ENCODE data around the gene OLFML1.

OLFML1 gene

DNA sequence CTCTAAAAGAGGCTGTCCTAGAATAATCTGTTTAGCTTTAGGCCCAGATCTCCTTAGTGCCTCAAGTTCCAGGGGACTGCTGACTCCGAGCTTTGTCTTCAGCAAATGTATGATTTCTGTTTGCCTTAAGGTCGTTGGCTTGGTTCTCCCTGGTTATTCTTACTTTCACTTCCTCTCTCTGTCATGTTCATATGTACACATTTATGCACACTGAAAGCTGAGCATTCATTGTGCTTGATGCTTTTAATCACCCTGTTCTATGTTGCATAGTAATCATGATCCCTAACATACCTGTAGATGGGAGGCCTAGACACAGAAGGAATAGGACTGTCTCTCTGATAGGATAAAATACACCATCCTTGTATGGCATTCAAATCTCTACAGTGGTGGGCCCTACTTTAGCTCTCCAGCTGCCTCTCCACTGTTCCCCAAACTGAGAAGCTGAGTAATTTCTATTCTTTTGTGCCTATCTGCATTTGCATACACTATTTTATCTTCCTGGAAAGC is 35.7 kb downstream of the OLFML1 start:
- no peak for ATAC-seq
- no peak for TF ChIP-seq CSDC2 (CRISPR knock-in tag; IDR thresholded peaks at IDR 0.05)
- TF ChIP-seq, protein P1, sequence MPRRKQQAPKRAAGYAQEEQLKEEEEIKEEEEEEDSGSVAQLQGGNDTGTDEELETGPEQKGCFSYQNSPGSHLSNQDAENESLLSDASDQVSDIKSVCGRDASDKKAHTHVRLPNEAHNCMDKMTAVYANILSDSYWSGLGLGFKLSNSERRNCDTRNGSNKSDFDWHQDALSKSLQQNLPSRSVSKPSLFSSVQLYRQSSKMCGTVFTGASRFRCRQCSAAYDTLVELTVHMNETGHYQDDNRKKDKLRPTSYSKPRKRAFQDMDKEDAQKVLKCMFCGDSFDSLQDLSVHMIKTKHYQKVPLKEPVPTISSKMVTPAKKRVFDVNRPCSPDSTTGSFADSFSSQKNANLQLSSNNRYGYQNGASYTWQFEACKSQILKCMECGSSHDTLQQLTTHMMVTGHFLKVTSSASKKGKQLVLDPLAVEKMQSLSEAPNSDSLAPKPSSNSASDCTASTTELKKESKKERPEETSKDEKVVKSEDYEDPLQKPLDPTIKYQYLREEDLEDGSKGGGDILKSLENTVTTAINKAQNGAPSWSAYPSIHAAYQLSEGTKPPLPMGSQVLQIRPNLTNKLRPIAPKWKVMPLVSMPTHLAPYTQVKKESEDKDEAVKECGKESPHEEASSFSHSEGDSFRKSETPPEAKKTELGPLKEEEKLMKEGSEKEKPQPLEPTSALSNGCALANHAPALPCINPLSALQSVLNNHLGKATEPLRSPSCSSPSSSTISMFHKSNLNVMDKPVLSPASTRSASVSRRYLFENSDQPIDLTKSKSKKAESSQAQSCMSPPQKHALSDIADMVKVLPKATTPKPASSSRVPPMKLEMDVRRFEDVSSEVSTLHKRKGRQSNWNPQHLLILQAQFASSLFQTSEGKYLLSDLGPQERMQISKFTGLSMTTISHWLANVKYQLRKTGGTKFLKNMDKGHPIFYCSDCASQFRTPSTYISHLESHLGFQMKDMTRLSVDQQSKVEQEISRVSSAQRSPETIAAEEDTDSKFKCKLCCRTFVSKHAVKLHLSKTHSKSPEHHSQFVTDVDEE (CRISPR knock-in tag; IDR thresholded peaks at IDR 0.05), result no peak
- TF ChIP-seq PATZ1 (CRISPR knock-in tag; IDR thresholded peaks at IDR 0.05; ENCODE audit: borderline replicate concordance), result no peak
- no peak for TF ChIP-seq ARNTL (CRISPR knock-in tag; IDR thresholded peaks at IDR 0.05; ENCODE audit: borderline replicate concordance, low read depth)
- TF ChIP-seq ZNF565 (CRISPR knock-in tag; conservative IDR thresholded peaks at IDR 0.05; ENCODE audit: low read depth), result no peak
- no peak for TF ChIP-seq ZNF8 (CRISPR knock-in tag; IDR thresholded peaks at IDR 0.05)
- no peak for TF ChIP-seq ZNF70 (CRISPR knock-in tag; IDR thresholded peaks at IDR 0.05)
- TF ChIP-seq ZFP30 (CRISPR knock-in tag; IDR thresholded peaks at IDR 0.05), result no peak
- no peak for TF ChIP-seq SNAI2 (CRISPR knock-in tag; IDR thresholded peaks at IDR 0.05)
- TF ChIP-seq ISL1 (CRISPR knock-in tag; IDR thresholded peaks at IDR 0.05), result no peak
- TF ChIP-seq ZFP3 (CRISPR knock-in tag; IDR thresholded peaks at IDR 0.05), result no peak
- TF ChIP-seq RARB (CRISPR knock-in tag; IDR thresholded peaks at IDR 0.05), result no peak
- TF ChIP-seq BACH2 (CRISPR knock-in tag; IDR thresholded peaks at IDR 0.05; ENCODE audit: borderline replicate concordance), result no peak
- no peak for TF ChIP-seq CSRNP3 (CRISPR knock-in tag; IDR thresholded peaks at IDR 0.05)
- no peak for TF ChIP-seq TCF4 (CRISPR knock-in tag; IDR thresholded peaks at IDR 0.05; ENCODE audit: borderline replicate concordance)
- TF ChIP-seq TOX (CRISPR knock-in tag; IDR thresholded peaks at IDR 0.05; ENCODE audit: borderline replicate concordance), result no peak
- TF ChIP-seq POU6F1 (CRISPR knock-in tag; IDR thresholded peaks at IDR 0.05; ENCODE audit: borderline replicate concordance, low read depth), result no peak
- no peak for TF ChIP-seq ZC3H10 (CRISPR knock-in tag; IDR thresholded peaks at IDR 0.05)

DNA sequence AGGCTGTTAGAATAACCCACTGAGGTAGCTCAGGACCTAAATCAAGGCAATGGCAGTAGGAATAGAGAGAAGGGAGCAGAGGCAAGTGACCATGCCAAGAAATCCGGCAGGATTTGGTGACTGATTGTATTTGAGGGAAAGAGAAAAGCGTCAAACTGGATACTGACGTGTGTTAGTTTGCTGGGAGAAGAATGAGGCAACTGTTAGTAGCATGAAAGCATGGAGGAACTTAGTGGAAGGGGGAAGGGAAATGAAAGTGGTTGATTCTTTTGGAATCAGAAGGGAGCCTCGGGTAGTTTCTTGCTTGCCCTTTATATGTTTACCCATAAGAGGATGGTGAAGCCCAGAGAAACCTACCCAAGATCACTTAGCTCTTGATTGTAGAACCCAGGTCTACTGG is 36.8 kb downstream of the OLFML1 start:
- ATAC-seq, result no peak
- TF ChIP-seq TCF4 (CRISPR knock-in tag; IDR thresholded peaks at IDR 0.05; ENCODE audit: borderline replicate concordance), result no peak
- no peak for TF ChIP-seq ARNTL (CRISPR knock-in tag; IDR thresholded peaks at IDR 0.05; ENCODE audit: borderline replicate concordance, low read depth)
- TF ChIP-seq SNAI2 (CRISPR knock-in tag; IDR thresholded peaks at IDR 0.05), result no peak
- no peak for TF ChIP-seq ZFP3 (CRISPR knock-in tag; IDR thresholded peaks at IDR 0.05)

DNA sequence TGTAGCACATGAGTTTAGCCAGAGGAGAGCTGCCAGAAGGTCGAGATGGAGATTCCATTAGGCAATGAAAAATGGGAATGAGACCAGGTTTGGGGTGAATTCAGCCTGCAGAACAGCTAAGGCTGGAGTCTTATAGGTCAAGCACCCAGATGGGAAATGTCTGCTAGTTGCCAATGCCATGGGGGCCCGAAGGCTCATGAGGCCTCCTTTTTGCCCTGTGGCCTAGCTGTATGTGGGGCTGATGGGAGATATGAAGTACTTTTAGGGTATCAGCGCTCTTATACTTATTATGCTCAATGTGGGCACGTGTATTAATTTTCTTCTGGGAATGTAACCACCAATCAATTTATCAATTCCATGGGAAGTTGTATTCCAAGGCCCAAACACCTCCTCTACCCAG is 37.2 kb downstream of the OLFML1 start:
- no peak for TF ChIP-seq ZC3H10 (CRISPR knock-in tag; IDR thresholded peaks at IDR 0.05)
- TF ChIP-seq ZFP30 (CRISPR knock-in tag; IDR thresholded peaks at IDR 0.05), result no peak
- TF ChIP-seq TOX (CRISPR knock-in tag; IDR thresholded peaks at IDR 0.05; ENCODE audit: borderline replicate concordance), result no peak
- no peak for TF ChIP-seq ISL1 (CRISPR knock-in tag; IDR thresholded peaks at IDR 0.05)
- no peak for TF ChIP-seq BACH2 (CRISPR knock-in tag; IDR thresholded peaks at IDR 0.05; ENCODE audit: borderline replicate concordance)
- no peak for TF ChIP-seq ESRRG (CRISPR knock-in tag; IDR thresholded peaks at IDR 0.05)
- no peak for TF ChIP-seq PATZ1 (CRISPR knock-in tag; IDR thresholded peaks at IDR 0.05; ENCODE audit: borderline replicate concordance)
- no peak for TF ChIP-seq ZNF565 (CRISPR knock-in tag; conservative IDR thresholded peaks at IDR 0.05; ENCODE audit: low read depth)
- TF ChIP-seq CSDC2 (CRISPR knock-in tag; IDR thresholded peaks at IDR 0.05), result no peak
- no peak for TF ChIP-seq PPARA (CRISPR knock-in tag; IDR thresholded peaks at IDR 0.05; ENCODE audit: borderline replicate concordance)
- no peak for TF ChIP-seq POU6F1 (CRISPR knock-in tag; IDR thresholded peaks at IDR 0.05; ENCODE audit: borderline replicate concordance, low read depth)
- TF ChIP-seq ZNF70 (CRISPR knock-in tag; IDR thresholded peaks at IDR 0.05), result no peak
- no peak for TF ChIP-seq ZNF8 (CRISPR knock-in tag; IDR thresholded peaks at IDR 0.05)
- no peak for TF ChIP-seq CREB5 (CRISPR knock-in tag; IDR thresholded peaks at IDR 0.05; ENCODE audit: low read depth)
- no peak for TF ChIP-seq SNAI2 (CRISPR knock-in tag; IDR thresholded peaks at IDR 0.05)
- ATAC-seq, result no peak

All from SK-N-SH treated with all-trans-retinoic acid at 6 μM for 48 hours (cell line).